WTC11 (cell line): ENCODE measurements around the gene PDZRN4.

Source experiments
- ATF2 ChIP-seq: sonication (generic); formaldehyde crosslinking; IDR thresholded peaks from 2 replicates; pipeline ENCODE4 v1.8.1; 2022; ENCODE audit warnings: low read depth, missing genetic modification reagents, borderline replicate concordance
- CTCF ChIP-seq: fragments of 200-600 bp; IDR thresholded peaks from 2 replicates; pipeline ENCODE4 v1.8.0; 2022; ENCODE audit warnings: antibody characterized with exemption
- JUN ChIP-seq: sonication (generic); formaldehyde crosslinking; IDR thresholded peaks from 2 replicates; pipeline ENCODE4 v1.8.0; 2023; ENCODE audit warnings: mild to moderate bottlenecking, missing genetic modification reagents
- KAT7 ChIP-seq: sonication (generic); formaldehyde crosslinking; IDR thresholded peaks from 2 replicates; pipeline ENCODE4 v1.8.1; 2023; ENCODE audit warnings: missing genetic modification reagents, mild to moderate bottlenecking, borderline replicate concordance
- RELA ChIP-seq: sonication (generic); formaldehyde crosslinking; IDR thresholded peaks from 2 replicates; pipeline ENCODE4 v1.8.1; 2022; ENCODE audit warnings: missing genetic modification reagents, mild to moderate bottlenecking, borderline replicate concordance

- TF ChIP-seq JUN (CRISPR knock-in tag) = no peak
- no peak for TF ChIP-seq CTCF
- no peak for TF ChIP-seq ATF2
- TF ChIP-seq KAT7 (CRISPR knock-in tag) = no peak
- no peak for TF ChIP-seq RELA (CRISPR knock-in tag)
Measured at GRCh38 chr12:41254004-41254914, 66.1 kb downstream of the PDZRN4 start.
